Calu3 (cell line): Measurements from ENCODE around the gene TBL1X. TPM values are rescaled to one million over a fixed set of nuclear protein-coding genes. Genes with fewer than 3 reads are reported as not detected.

Experiments used
- BruUV-seq: library from RNA; stranded (reverse); fragments of 400-500 nt; replicated peaks from 2 replicates; lab custom pipeline; 2021; lab: Mats Ljungman, UMichigan
- CTCF ChIA-PET: fragments of 300-600 bp; sonication (Branson Sonifier 250); formaldehyde crosslinking; loops from one replicate; lab custom pipeline; 2022; ENCODE audit warnings: antibody characterized with exemption; lab: Charles Lee
- DNase-seq: peaks from one replicate; pipeline ENCODE4 v3.0.0; 2022
- H3K27ac Mint-ChIP-seq: one replicate; pipeline ENCODE4 v1.8.0; 2022; ENCODE audit warnings: mixed read lengths; ENCODE audit not compliant: unreplicated experiment
- H3K27me3 Mint-ChIP-seq: one replicate; pipeline ENCODE4 v1.8.0; 2022; ENCODE audit warnings: mixed read lengths; ENCODE audit not compliant: unreplicated experiment
- H3K36me3 Mint-ChIP-seq: one replicate; pipeline ENCODE4 v1.8.0; 2022; ENCODE audit warnings: mild to moderate bottlenecking, moderate library complexity, mixed read lengths; ENCODE audit not compliant: insufficient read depth, unreplicated experiment
- H3K4me1 Mint-ChIP-seq: one replicate; pipeline ENCODE4 v1.8.0; 2022; ENCODE audit warnings: mild to moderate bottlenecking, low read depth, mixed read lengths; ENCODE audit not compliant: unreplicated experiment
- H3K4me3 Mint-ChIP-seq: one replicate; pipeline ENCODE4 v1.8.0; 2022; ENCODE audit warnings: mild to moderate bottlenecking, low read depth, moderate library complexity, mixed read lengths; ENCODE audit not compliant: unreplicated experiment
- H3K9me3 Mint-ChIP-seq: one replicate; pipeline ENCODE4 v1.8.0; 2022; ENCODE audit warnings: low read depth, mixed read lengths; ENCODE audit not compliant: unreplicated experiment
- CTCF ChIP-seq: fragments of 200-600 bp; IDR thresholded peaks from one replicate; pipeline ENCODE4 v1.8.0; 2022; ENCODE audit warnings: antibody characterized with exemption; ENCODE audit not compliant: unreplicated experiment
- intact Hi-C: fragments of 100-400 bp; cut with micrococcal nuclease; formaldehyde crosslinking; loops from one replicate; pipeline ENCODE4 v1.10.0; 2022; ENCODE audit not compliant: unreplicated experiment
- total RNA-seq: library from RNA; stranded (reverse); gene quantifications from 2 replicates; pipeline ENCODE4 v1.2.3, GENCODE V29; 2022

Gene TBL1X
- total RNA-seq, 1 experiment from 2014 or later, result 25.0 TPM

GRCh38 chrX:9746148-9746888 is 281.5 kb downstream of the TBL1X start:
- Mint-ChIP-seq H3K36me3 (peaks cover 4% of the 10 kb centered on the region), H3K4me1 (no peaks in the 10 kb centered on the region), H3K9me3 (no peaks in the 10 kb centered on the region), H3K27me3 (no peaks in the 10 kb centered on the region), H3K4me3 (no peak overlapping the region), H3K27ac (no peak overlapping the region)
- no peak for DNase-seq
- TF ChIP-seq CTCF, result no peak
- intact Hi-C loops, result no loop called here
- CTCF ChIA-PET, result no interaction called here
- BruUV-seq, result no TSS peak

- H3K27me3 Mint-ChIP-seq, result no peaks in the 10 kb centered on the region
Measured at GRCh38 chrX:9747644-9748043, 282.8 kb downstream of the TBL1X start.

GRCh38 chrX:9749146-9749692 is 284.4 kb downstream of the TBL1X start:
- Mint-ChIP-seq H3K27me3 (no peaks in the 10 kb centered on the region), H3K4me1 (no peaks in the 10 kb centered on the region), H3K27ac (no peak overlapping the region), H3K9me3 (no peaks in the 10 kb centered on the region), H3K36me3 (peaks cover 4% of the 10 kb centered on the region), H3K4me3 (no peak overlapping the region)
- intact Hi-C loops, result no loop called here
- DNase-seq, result no peak
- CTCF ChIA-PET, result interaction anchor here (0.6 kb wide), 1 partner anchor 19 kb away, joined by 3 read pairs; no protein-coding TSS in a partner anchor
- TF ChIP-seq CTCF, result no peak
- BruUV-seq, result no TSS peak

More at GRCh38 chrX:9747644-9748043, 282.8 kb downstream of the TBL1X start:
- H3K9me3 Mint-ChIP-seq, result no peaks in the 10 kb centered on the region
- BruUV-seq, result no TSS peak
- CTCF ChIA-PET, result no interaction called here
- peaks cover 4% of the 10 kb centered on the region for H3K36me3 Mint-ChIP-seq
- no peaks in the 10 kb centered on the region for H3K4me1 Mint-ChIP-seq
- H3K27ac Mint-ChIP-seq, result no peak overlapping the region
- no peak for TF ChIP-seq CTCF
- DNase-seq, result no peak
- intact Hi-C loops, result no loop called here
- no peak overlapping the region for H3K4me3 Mint-ChIP-seq

GRCh38 chrX:9757366-9757765 is 292.5 kb downstream of the TBL1X start:
- no peaks in the 10 kb centered on the region for H3K27me3 Mint-ChIP-seq
- CTCF ChIA-PET, result no interaction called here
- no peaks in the 10 kb centered on the region for H3K9me3 Mint-ChIP-seq
- intact Hi-C loops, result no loop called here
- H3K4me1 Mint-ChIP-seq, result no peaks in the 10 kb centered on the region
- no peaks in the 10 kb centered on the region for H3K36me3 Mint-ChIP-seq
- no peak for TF ChIP-seq CTCF
- no peak for DNase-seq
- no TSS peak for BruUV-seq
- H3K4me3 Mint-ChIP-seq, result no peak overlapping the region
- no peak overlapping the region for H3K27ac Mint-ChIP-seq
